Activated CD8-positive, alpha-beta memory T cell treated with anti-CD3 and anti-CD28 coated beads, Interleukin-2, amount 50 U/mL, for 1 hour (primary cell): ENCODE data around the gene SMARCA5.
A peak's percentile ranks its signal among the peaks of the same experiment; 100 is the strongest.

Source experiments
- DNase-seq: peaks from one replicate; pipeline ENCODE4 v3.0.0-alpha.2; 2020; ENCODE audit errors: extremely low read depth

The SMARCA5 gene

GRCh38 chr4:143531788-143532491 lies 18.4 kb downstream of the SMARCA5 start:
- DNase-seq: no peak

GRCh38 chr4:143538979-143539669 lies 25.6 kb downstream of the SMARCA5 start:
- no peak for DNase-seq

- DNase-seq: no peak
Measured at GRCh38 chr4:143539670-143540023, 26.1 kb downstream of the SMARCA5 start.

- no peak for DNase-seq
Measured at GRCh38 chr4:143549928-143550327, 36.4 kb downstream of the SMARCA5 start.

GRCh38 chr4:143554728-143555597 lies 41.5 kb downstream of the SMARCA5 start:
- no peak for DNase-seq

- no peak for DNase-seq
Measured at GRCh38 chr4:143555676-143556075, 42.2 kb downstream of the SMARCA5 start.

GRCh38 chr4:143558286-143558685 lies 44.8 kb downstream of the SMARCA5 start:
- no peak for DNase-seq

GRCh38 chr4:143558823-143559756 lies 45.6 kb downstream of the SMARCA5 start:
- peak; percentile 24 for DNase-seq

- no peak for DNase-seq
Measured at GRCh38 chr4:143559757-143560147, 46.2 kb downstream of the SMARCA5 start.

GRCh38 chr4:143564472-143564871 lies 51.0 kb downstream of the SMARCA5 start:
- no peak for DNase-seq

- DNase-seq: no peak
Measured at GRCh38 chr4:143575331-143575730, 61.8 kb downstream of the SMARCA5 start.

- DNase-seq: no peak
Measured at GRCh38 chr4:143581331-143581946, 67.9 kb downstream of the SMARCA5 start.

GRCh38 chr4:143585548-143585947 lies 72.0 kb downstream of the SMARCA5 start:
- no peak for DNase-seq

GRCh38 chr4:143586080-143586479 lies 72.6 kb downstream of the SMARCA5 start:
- no peak for DNase-seq

GRCh38 chr4:143587703-143588102 lies 74.2 kb downstream of the SMARCA5 start:
- no peak for DNase-seq

GRCh38 chr4:143597276-143597675 lies 83.8 kb downstream of the SMARCA5 start:
- DNase-seq: no peak

GRCh38 chr4:143598816-143599215 lies 85.3 kb downstream of the SMARCA5 start:
- no peak for DNase-seq

- DNase-seq: no peak
Measured at GRCh38 chr4:143599827-143600226, 86.3 kb downstream of the SMARCA5 start.

GRCh38 chr4:143606480-143606879 lies 93.0 kb downstream of the SMARCA5 start:
- DNase-seq: no peak
